Measurements from ENCODE around the gene ULK4.
"Not testable (repeated sequence)": the region's sequence is repeated elsewhere in the genome, so short reads cannot be mapped to it uniquely, and the experiment has no call there.

Gene ULK4

GRCh38 chr3:41683666-41684350, 278.1 kb downstream of the ULK4 start:
- DNase-seq, result peak; percentile 73

DNA sequence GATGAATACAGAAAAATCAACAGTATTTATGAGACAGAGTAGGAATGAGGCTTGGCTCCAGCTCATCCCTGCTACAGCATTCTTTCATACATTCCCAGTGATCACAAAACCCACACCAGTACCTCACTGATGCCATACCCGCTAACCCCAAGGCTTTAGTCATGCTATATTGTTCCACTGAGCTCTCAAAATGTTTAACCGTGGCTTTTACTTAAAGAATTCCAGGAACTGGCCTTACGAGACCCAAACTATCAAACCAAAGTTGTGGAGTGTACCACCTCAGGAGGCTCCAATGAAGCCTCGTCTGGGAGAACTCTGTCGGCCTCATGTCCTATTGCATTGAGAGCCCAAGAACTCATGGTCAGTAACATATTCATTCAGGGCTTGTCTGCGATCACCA, 278.9 kb downstream of the ULK4 start:
- DNase-seq, result peak; percentile 94

GRCh38 chr3:41682382-41682781, 279.5 kb downstream of the ULK4 start:
- no peak for DNase-seq

GRCh38 chr3:41681479-41681878, 280.4 kb downstream of the ULK4 start:
- DNase-seq, result peak; percentile 97

- peak; percentile 59 for DNase-seq
These were observed 282.5 kb downstream of the ULK4 start for GRCh38 chr3:41679374-41679773.

DNA sequence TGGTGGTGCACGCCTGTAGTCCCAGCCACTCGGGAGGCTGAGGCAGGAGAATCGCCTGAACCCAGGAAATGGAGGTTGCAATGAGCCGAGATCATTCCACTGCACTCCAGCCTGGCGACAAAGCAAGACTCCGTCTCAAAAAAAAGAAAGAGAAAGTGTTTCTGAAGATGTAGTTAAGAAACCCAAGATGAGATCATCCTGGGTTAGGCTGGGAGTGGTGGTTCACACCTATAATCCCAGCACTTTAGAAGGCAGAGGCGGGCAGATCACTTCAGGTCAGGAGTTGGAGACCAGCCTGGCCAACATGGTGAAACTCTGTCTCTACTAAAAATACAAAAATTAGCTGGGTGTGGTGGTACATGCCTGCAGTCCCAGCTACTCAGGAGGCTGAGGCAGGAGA, 286.8 kb downstream of the ULK4 start:
- not testable (repeated sequence) for DNase-seq

- DNase-seq, result no peak
These were observed 287.5 kb downstream of the ULK4 start for GRCh38 chr3:41674449-41674848.

DNA sequence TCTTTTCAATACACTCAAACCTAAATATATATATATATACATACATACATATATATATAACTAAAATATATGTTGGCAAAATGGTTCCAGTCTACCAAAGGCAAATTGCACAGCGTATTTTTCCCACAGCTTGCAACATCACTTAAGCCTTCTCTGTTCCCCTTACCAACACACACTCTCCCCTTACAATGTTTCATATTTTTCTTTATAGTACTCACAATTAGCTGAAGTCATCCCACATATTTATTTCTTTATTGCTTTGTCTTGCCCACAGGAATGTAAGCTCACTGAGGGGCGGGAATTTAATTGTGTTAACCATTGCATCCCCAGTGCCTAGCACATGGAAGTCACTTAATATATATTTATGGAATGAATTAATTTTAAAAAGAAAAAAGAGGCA, 288.3 kb downstream of the ULK4 start:
- DNase-seq, result peak; percentile 71

DNA sequence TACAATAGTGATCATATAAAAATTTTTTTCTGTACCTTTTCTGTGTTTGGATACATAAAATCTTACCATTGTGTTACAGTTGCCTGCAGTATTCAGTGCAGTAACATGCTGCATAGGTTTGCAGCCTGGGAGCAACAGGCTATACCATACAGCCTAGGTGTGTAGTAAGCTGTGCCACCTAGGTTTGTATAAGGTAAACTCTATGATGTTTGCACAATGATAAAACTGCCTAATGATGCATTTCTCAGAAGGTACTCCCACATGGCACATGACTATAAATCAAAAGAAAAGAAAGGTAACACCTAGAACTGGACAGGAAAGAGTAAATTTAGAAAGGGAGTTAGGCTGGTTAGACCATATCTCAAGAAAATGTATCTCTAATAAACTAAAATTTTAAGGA, 293.5 kb downstream of the ULK4 start:
- DNase-seq, result no peak

- DNase-seq, result no peak
These were observed 299.6 kb downstream of the ULK4 start for GRCh38 chr3:41662288-41662687.

DNA sequence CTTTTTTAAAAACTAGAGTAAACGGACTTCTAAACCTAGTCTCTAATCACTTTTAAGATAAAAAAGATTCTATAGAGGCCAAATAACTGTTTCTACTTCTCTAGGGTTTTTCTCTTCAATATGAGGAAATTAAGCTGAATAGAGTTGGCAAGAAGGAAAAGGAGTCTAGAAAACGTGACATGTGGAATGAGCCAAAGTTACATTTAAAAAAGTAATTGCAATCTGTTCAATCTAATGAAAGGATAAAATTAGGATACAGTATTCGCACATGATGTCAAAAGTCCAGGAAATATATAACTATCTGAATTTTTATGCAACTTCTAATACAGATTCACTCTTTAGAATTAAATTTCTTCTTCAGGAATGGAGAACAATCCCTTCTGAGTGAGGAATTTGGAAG, 300.1 kb downstream of the ULK4 start:
- DNase-seq, result no peak

DNA sequence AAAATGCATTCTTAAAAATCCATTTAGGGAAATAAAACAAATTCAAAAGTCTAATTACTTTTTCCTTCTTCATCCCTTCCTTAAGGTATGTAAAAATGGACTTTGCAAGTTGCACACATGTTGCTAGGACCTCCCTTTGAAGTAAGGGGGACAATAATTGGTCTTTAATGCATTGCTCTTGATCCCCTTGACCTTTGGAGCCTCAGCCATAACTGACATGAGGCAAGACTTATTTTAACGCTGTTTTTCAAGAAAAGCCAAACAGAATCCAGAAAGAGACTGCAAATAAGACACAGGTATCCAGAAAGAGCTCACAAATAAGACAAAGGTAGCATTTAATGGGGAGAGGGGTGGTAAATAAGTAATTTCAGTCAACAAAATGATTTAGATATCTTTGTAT, 301.4 kb downstream of the ULK4 start:
- no peak for DNase-seq

DNA sequence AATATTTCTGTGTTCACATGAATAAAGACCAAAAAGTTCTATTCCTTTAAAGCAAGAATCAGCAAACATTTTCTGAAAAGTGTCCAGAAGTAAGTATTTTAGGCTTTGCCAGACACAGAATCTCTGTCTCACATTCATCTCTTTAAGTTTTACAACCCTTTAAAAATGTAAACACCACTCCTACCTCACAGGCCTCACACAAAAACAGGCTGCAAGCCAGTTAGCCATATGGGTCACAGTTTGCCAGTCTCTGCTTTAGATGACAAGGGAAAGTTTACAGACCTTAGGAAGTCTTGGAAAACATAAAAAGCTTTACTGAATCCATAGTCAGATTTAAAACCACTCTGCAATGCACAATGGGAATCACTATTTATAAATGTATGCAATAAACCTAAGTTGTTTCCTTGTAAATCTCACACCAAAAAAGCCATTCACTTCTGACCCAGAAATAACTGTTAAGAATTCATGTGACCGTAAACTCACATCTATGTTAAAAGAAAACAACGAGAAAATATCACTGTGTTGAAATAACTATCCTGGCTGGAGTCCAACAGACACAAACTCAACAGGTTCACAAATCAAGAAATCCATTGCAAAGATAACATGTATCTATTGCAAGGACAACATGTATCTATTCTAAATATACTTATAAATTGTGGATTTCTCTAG, 308.2 kb downstream of the ULK4 start:
- DNase-seq, result no peak

GRCh38 chr3:41652931-41653330, 309.0 kb downstream of the ULK4 start:
- DNase-seq, result no peak

DNA sequence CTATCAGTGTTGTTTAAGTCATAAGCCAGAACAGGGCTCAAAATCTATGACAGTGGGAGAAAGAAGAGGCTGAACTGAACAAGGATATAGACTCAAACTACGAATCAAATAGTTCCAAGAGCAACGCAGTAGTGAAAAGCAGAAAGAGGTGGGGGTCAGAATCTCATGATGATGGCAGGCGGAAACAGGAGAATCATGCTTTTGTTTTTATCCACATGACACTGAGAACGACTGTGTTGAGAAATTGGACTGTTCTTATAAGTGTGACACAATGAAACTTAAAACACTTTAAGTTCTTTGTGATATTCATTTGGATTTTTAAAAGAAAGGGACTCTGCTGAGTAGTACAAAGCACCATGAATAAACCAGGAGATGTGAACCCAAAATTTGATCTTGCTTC, 309.4 kb downstream of the ULK4 start:
- no peak for DNase-seq

GRCh38 chr3:41651718-41652117, 310.2 kb downstream of the ULK4 start:
- no peak for DNase-seq

GRCh38 chr3:41650406-41650805, 311.5 kb downstream of the ULK4 start:
- DNase-seq, result no peak

- DNase-seq, result no peak
These were observed 312.7 kb downstream of the ULK4 start for GRCh38 chr3:41649129-41649739.

- DNase-seq, result not testable (repeated sequence)
These were observed 314.2 kb downstream of the ULK4 start for GRCh38 chr3:41647730-41648129.

DNA sequence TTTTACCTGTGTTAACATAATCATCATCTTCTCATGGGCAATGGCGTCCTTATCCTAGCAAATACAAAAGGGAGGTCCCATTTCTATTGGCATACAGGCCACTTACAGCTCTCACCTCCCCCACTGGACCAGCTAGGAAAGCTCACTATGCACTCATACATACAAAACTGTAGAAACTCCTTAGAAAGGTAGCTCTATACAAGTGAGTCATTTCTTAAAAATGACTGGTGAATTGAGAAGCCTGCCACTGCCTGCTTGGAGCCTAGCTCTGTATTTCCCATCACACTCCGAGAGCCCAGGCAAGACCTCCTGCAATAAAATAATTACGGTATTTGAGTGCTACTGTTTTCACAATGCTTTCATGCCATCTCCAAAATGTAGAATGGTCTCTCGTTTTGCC, 321.8 kb downstream of the ULK4 start:
- no peak for DNase-seq

GRCh38 chr3:41638381-41638780, 323.5 kb downstream of the ULK4 start:
- peak; percentile 9 for DNase-seq

DNA sequence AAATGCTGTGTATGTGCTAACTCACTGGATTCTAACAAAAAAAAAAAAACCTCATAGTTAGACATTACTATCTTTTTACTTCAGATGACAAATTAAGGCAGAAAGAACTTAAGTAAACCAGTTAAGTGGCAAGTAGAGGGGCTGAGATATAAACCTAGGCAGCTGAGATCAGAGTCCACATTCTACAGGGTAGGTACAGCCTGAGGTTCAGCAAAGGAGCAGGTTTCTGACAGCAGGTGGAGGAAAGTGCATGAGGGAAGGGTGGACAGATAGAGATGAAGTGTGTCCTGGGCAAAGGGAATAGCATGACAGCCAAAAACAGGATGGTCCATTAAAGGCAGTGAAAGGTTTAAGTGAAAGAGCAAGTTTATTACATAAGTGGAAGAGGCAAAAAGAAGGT, 329.2 kb downstream of the ULK4 start:
- no peak for DNase-seq

DNA sequence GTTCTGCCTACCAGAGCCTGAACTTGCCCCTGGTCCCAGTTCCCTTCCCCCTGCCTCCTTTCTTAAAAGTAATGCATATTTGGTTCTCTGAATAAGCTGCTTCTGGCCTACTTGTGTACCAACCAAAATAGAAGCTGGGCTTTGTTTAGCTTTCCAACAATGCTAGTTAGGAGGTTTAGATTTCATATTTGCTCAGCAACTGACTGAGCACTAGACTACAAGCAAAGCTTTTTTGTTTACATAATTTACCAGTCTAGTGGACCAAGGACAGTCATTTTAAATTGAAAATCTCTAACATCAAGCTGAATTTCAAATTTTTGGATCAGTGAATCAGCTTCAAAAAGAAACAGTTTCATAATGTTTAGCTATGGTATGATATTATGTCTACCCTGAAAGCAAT, 331.2 kb downstream of the ULK4 start:
- DNase-seq, result no peak

DNA sequence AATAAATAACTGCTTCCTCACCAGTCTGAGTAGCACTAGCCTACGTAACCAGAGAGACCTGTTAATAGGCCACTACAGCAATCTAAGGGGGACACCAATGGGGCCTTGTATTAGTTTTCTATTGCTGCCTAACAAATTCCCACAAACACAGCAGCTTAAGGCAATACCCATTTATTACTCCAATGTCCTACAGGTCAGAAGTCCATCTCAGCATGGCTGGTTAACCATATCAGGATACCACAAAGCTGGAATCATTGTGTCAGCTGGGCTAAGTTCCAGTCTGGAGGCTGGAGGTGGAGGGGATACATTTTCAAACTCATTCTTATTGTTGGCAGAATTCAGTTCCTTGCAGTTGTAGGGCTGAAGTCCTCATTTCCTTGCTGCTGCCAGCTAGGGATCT, 331.9 kb downstream of the ULK4 start:
- DNase-seq, result no peak

Data from fibroblast of skin of abdomen (primary cell).